WI38 (cell line): ENCODE measurements around the gene IRGQ.

ENCODE experiments used
- H3K4me3 ChIP-seq: 2 replicates; pipeline ENCODE4 v1.5.1; 2011; ENCODE audit warnings: low read depth, mild to moderate bottlenecking, control low read depth, low read length
- TF ChIP-seq, protein P1 (sequence below): IDR thresholded peaks from 2 replicates; pipeline ENCODE4 v1.5.1; 2012; ENCODE audit warnings: low read depth, mild to moderate bottlenecking, control low read depth, low read length

The IRGQ gene

DNA sequence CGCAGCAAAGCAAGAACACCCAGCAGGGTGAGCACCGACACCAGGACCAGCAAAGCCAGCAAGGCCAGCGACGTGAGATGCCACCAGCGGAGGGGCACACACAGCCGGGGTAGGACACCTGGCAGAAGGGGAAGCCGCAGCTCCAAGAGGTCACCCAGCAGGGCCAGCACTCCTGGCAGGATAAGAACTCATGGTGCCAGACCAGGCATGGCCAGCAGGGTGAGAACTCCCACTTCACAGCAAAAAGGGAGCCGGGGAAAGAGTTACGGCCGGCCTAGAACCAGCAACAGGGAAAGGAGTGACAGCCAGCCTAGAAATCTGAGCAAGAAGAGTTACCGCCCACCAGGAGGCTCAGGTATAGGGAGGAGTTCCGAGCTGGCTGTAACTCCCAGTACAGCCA, 16.4 kb upstream of the IRGQ start:
- no peak overlapping the region for H3K4me3 ChIP-seq
- TF ChIP-seq, protein P1, sequence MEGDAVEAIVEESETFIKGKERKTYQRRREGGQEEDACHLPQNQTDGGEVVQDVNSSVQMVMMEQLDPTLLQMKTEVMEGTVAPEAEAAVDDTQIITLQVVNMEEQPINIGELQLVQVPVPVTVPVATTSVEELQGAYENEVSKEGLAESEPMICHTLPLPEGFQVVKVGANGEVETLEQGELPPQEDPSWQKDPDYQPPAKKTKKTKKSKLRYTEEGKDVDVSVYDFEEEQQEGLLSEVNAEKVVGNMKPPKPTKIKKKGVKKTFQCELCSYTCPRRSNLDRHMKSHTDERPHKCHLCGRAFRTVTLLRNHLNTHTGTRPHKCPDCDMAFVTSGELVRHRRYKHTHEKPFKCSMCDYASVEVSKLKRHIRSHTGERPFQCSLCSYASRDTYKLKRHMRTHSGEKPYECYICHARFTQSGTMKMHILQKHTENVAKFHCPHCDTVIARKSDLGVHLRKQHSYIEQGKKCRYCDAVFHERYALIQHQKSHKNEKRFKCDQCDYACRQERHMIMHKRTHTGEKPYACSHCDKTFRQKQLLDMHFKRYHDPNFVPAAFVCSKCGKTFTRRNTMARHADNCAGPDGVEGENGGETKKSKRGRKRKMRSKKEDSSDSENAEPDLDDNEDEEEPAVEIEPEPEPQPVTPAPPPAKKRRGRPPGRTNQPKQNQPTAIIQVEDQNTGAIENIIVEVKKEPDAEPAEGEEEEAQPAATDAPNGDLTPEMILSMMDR: no peak

GRCh38 chr19:43611788-43612187, 15.9 kb upstream of the IRGQ start, which contains the start of gene SRRM5:
Gene SRRM5, plus strand, starts transcription at chr19:43612088. Its CDS starts 34 bp downstream, at chr19:43612122.
- TF ChIP-seq, protein P1: no peak
- H3K4me3 ChIP-seq: no peak within 1 kb of the TSS

DNA sequence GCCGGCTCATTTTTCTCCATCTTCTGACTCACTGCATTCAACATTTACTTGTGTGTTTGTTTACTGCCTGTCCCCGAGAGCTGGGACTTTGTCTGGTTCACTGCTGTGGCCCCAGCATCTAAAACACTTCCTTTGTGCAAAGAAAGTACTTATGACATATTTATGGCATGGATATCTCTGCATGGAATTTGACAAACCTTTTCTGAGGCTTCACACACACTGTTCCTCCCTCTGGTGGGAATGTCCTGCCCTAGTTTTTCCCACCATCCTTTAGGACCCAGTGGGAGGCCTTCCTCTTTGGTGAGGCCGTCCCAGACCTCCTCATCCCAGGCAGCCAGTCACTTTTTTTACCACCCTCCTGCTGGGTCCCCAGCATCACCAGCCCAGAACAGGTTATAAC, 14.6 kb upstream of the IRGQ start:
- TF ChIP-seq, protein P1: no peak
- no peak overlapping the region for H3K4me3 ChIP-seq

- TF ChIP-seq, protein P1: no peak
- H3K4me3 ChIP-seq: no peak overlapping the region
Measured at GRCh38 chr19:43609872-43610271, 13.9 kb upstream of the IRGQ start.

DNA sequence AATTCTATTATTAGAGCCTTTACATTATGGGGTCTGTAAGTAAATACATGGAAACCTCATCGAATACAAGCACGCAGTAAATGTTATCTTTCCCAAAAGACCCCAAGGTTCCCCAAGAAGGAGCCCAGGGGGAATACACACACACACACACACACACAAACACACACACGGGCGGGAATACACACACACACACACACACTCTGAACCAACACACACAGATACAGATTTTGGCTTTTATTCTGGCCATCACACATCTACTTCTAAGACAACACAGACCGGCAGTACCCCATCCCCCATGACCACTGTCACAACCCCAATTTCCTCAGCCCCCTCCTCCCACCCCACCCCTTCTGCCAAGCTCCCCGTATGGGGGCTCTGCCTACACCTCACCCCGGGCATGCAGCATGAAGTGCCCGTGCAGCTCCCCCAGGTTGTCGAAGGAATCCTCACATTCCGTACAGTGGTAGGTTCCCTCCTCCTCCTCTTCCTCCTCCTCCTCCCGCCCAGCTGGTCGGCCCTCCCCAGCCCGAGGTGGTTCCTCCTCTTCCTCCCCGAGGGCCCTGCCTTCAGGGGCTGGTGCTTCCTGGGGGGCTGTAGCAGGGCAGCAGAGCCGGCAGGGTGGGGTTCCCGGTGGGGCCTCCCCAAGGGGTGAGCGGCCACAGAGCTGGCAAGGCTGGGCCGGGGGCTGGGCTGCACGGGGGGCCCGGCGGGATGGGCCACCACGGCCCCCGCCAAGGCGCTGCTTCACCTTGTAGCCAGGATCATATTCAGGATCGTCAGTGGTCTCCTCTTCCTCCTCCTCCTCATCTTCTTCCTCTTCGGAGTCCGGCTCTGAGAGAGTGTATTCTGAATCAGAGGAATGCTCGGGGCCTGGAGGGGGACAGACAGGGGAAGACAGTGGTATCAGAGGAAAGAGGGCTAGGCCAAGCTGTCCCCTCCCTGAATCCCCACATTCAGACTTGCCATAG, 11.6 kb upstream of the IRGQ start:
- TF ChIP-seq, protein P1: no peak
- H3K4me3 ChIP-seq: no peak overlapping the region

DNA sequence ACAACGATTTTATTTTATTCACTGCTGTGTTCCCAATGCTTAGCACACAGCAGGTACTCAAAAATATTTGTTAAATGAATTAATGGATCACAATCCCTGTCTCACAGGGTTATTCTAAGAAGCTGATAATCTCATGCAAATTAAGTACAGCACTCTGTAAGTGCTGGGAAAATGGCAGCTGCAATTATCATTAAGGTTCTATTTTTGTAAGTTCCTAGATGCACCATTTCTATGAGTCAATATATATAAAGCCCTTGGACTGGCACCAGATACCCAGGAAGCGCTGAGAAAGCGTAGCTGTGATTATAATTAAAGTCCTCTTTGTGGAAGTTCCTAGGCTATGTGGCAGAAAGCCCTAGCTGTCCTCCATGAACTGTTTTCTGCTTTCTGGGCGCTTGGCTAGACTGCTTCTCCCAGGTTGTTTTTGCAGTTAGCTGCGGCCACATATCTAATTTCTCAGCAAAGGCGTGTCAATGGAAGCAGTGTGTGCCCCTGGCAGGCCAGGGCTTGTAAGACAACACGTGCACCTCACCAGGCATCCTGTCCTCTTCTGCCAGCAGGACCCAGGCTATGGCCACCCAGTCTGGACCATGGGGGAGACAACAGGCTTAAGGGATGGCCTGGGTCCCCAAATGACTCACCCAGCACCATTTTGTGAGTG, 10.8 kb upstream of the IRGQ start:
- no peak overlapping the region for H3K4me3 ChIP-seq
- TF ChIP-seq, protein P1: no peak
